ENCODE results near the gene FEM1A.

DNA sequence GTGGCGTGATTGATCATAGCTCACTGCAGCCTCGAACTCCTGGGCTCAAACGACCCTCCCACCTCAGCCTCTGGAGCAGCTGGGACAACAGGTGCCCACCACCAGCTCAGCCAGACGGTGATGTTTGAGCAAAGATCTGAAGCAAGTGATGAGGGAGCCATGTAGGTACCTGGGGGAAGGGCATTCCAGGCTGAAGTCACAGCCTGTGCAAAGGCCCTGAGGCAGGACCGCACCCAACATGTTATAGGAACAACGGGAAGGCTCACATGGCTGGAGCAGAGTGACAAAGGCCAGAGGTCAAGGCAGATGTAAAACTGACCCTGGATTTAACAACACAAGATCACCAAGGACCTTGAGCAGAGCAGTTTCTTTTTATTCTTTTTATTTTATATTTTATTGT, 14.8 kb downstream of the FEM1A start:
- no peak for TF ChIP-seq POLR2A (IDR thresholded peaks at IDR 0.05)
- TF ChIP-seq, protein P1, sequence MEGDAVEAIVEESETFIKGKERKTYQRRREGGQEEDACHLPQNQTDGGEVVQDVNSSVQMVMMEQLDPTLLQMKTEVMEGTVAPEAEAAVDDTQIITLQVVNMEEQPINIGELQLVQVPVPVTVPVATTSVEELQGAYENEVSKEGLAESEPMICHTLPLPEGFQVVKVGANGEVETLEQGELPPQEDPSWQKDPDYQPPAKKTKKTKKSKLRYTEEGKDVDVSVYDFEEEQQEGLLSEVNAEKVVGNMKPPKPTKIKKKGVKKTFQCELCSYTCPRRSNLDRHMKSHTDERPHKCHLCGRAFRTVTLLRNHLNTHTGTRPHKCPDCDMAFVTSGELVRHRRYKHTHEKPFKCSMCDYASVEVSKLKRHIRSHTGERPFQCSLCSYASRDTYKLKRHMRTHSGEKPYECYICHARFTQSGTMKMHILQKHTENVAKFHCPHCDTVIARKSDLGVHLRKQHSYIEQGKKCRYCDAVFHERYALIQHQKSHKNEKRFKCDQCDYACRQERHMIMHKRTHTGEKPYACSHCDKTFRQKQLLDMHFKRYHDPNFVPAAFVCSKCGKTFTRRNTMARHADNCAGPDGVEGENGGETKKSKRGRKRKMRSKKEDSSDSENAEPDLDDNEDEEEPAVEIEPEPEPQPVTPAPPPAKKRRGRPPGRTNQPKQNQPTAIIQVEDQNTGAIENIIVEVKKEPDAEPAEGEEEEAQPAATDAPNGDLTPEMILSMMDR (IDR thresholded peaks at IDR 0.05 in 8 of 11, conservative IDR thresholded peaks at IDR 0.05 in 3 of 11), result no peak
- no peak for TF ChIP-seq POLR2AphosphoS5 (IDR thresholded peaks at IDR 0.05)

Measured in spleen (tissue), 7 donors.